K562 (cell line): Measurements from ENCODE around the gene CD164L2. TPM values are rescaled to one million over a fixed set of nuclear protein-coding genes. Genes with fewer than 3 reads are reported as not detected.

Source experiments
- BHLHE40 ChIP-seq: IDR thresholded peaks from 2 replicates; pipeline ENCODE4 v1.6.1; 2011; ENCODE audit warnings: low read length, improper control_type of control experiment
- RAD51 ChIP-seq: fragments of 450-650 bp; IDR thresholded peaks from 2 replicates; pipeline ENCODE4 v1.7.1; 2016; ENCODE audit warnings: low read depth, mild to moderate bottlenecking, borderline replicate concordance
- YY1 ChIP-seq, 3 experiments: IDR thresholded peaks; 2 replicates each; pipeline ENCODE4 v1.6.1; 2011; ENCODE audit warnings: low read length in 2 of 3, mild to moderate bottlenecking in 2 of 3, moderate library complexity in 2 of 3, borderline replicate concordance in 1 of 3, control low read depth in 1 of 3, low read depth in 1 of 3; ENCODE audit not compliant: insufficient read depth in 3 of 3, insufficient replicate concordance in 2 of 3, control insufficient read depth in 1 of 3, insufficient read length in 1 of 3; ENCODE audit errors: extremely low read depth in 1 of 3
- ZNF253 ChIP-seq: fragments of 250-450 bp; sonication (Bioruptor Pico); conservative IDR thresholded peaks from 2 replicates; pipeline ENCODE4 v1.6.1; 2021; ENCODE audit warnings: mild to moderate bottlenecking
- polyA plus RNA-seq, 8 experiments: library from polyadenylated mRNA; depleted of rRNA in 4 of 8; stranded (reverse) in 5 of 8; unstranded in 3 of 8; fragments of >200 nt; fragmentation: Nextera tagmentation in 2 of 8; fragmentation: Illumina TruSeq in 1 of 8; extraction: Ambion mirVana in 2 of 8; extraction: Trizol in 1 of 8; gene quantifications; 2 replicates each; pipeline versions ENCODE4 v1.2.1 to v1.2.3, GENCODE V29; 2011 to 2014; ENCODE audit warnings: inconsistent platforms in 1 of 8, missing spikeins in 1 of 8
- total RNA-seq, 7 experiments: library from RNA; depleted of rRNA in 6 of 7; stranded (reverse); fragments of >200 nt in 6 of 7; fragmentation: Illumina TruSeq in 2 of 7; extraction: Trizol in 2 of 7; gene quantifications; 2 replicates each; pipeline versions ENCODE4 v1.2.1 to v1.2.3, GENCODE V29; 2011 to 2021; ENCODE audit warnings: low replicate concordance in 1 of 7
- TF ChIP-seq, protein P1 (sequence below): sonication (generic); formaldehyde crosslinking; IDR thresholded peaks from 2 replicates; pipeline ENCODE4 v1.8.1; 2023; ENCODE audit warnings: missing genetic modification reagents, mild to moderate bottlenecking, borderline replicate concordance

The CD164L2 gene
- total and polyA plus RNA-seq, 9 of the 15 experiments (the other 6 are each of a cell fraction or from before 2014, with no cell fraction given) = 0.08 to 0.92 (median 0.38) TPM; not detected in 1

DNA sequence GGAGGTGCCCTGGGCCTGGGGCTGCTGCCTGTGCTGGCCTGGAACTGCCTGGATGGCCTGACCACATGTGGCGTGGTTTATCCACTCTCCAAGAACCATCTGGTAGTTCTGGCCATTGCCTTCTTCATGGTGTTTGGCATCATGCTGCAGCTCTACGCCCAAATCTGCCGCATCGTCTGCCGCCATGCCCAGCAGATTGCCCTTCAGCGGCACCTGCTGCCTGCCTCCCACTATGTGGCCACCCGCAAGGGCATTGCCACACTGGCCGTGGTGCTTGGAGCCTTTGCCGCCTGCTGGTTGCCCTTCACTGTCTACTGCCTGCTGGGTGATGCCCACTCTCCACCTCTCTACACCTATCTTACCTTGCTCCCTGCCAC lies 11.1 kb upstream of the CD164L2 start (continued):
- TF ChIP-seq, protein P1, sequence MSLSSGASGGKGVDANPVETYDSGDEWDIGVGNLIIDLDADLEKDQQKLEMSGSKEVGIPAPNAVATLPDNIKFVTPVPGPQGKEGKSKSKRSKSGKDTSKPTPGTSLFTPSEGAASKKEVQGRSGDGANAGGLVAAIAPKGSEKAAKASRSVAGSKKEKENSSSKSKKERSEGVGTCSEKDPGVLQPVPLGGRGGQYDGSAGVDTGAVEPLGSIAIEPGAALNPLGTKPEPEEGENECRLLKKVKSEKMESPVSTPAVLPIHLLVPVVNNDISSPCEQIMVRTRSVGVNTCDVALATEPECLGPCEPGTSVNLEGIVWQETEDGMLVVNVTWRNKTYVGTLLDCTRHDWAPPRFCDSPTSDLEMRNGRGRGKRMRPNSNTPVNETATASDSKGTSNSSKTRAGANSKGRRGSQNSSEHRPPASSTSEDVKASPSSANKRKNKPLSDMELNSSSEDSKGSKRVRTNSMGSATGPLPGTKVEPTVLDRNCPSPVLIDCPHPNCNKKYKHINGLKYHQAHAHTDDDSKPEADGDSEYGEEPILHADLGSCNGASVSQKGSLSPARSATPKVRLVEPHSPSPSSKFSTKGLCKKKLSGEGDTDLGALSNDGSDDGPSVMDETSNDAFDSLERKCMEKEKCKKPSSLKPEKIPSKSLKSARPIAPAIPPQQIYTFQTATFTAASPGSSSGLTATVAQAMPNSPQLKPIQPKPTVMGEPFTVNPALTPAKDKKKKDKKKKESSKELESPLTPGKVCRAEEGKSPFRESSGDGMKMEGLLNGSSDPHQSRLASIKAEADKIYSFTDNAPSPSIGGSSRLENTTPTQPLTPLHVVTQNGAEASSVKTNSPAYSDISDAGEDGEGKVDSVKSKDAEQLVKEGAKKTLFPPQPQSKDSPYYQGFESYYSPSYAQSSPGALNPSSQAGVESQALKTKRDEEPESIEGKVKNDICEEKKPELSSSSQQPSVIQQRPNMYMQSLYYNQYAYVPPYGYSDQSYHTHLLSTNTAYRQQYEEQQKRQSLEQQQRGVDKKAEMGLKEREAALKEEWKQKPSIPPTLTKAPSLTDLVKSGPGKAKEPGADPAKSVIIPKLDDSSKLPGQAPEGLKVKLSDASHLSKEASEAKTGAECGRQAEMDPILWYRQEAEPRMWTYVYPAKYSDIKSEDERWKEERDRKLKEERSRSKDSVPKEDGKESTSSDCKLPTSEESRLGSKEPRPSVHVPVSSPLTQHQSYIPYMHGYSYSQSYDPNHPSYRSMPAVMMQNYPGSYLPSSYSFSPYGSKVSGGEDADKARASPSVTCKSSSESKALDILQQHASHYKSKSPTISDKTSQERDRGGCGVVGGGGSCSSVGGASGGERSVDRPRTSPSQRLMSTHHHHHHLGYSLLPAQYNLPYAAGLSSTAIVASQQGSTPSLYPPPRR (CRISPR knock-in tag) = no peak
- no peak for TF ChIP-seq YY1 (IDR thresholded peaks at IDR 0.05; ENCODE audit: borderline replicate concordance in 1 of 3, control insufficient read depth in 1 of 3, extremely low read depth in 1 of 3, insufficient read depth in 3 of 3, insufficient read length in 1 of 3, insufficient replicate concordance in 2 of 3, low read depth in 1 of 3, low read length in 2 of 3)
- TF ChIP-seq ZNF253 (CRISPR knock-in tag) = no peak
- no peak for TF ChIP-seq RAD51
- TF ChIP-seq BHLHE40 = no peak
